Kidney (tissue), 14 donors: ENCODE measurements around the gene CADM3. TPM values are rescaled to one million over a fixed set of nuclear protein-coding genes. Genes with fewer than 3 reads are reported as not detected.

ENCODE experiments used
- DNase-seq, 5 donors: peaks; one replicate each; pipeline ENCODE4 v3.0.0-alpha.2; 2013 to 2020
- FAIRE-seq: peaks from 2 replicates; lab custom pipeline; 2012; peaks lifted over from hg19 to GRCh38; lab: Jason Lieb, UNC
- H3K27ac ChIP-seq, 2 donors: one replicate each; pipeline ENCODE4 v1.7.0; 2013; ENCODE audit warnings: low read depth in 2 of 2, low read length in 2 of 2, inconsistent platforms in 1 of 2
- H3K27me3 ChIP-seq: one replicate; pipeline ENCODE4 v1.7.1; 2013; ENCODE audit warnings: low read length, inconsistent platforms; ENCODE audit not compliant: control insufficient read depth, insufficient read depth
- H3K36me3 ChIP-seq, 3 donors: one replicate each; pipeline versions ENCODE4 v1.7.0 to v1.7.1; 2013; ENCODE audit warnings: low read length in 3 of 3, control low read depth in 1 of 3, inconsistent platforms in 1 of 3; ENCODE audit not compliant: insufficient read depth in 3 of 3, control insufficient read depth in 2 of 3
- H3K4me1 ChIP-seq, 3 donors: one replicate each; pipeline versions ENCODE4 v1.7.0 to v1.7.1; 2013; ENCODE audit warnings: low read length in 3 of 3, inconsistent platforms in 1 of 3, low read depth in 1 of 3; ENCODE audit not compliant: control insufficient read depth in 2 of 3, insufficient read depth in 2 of 3
- H3K4me3 ChIP-seq, 3 donors: one replicate each; pipeline versions ENCODE4 v1.7.0 to v1.8.1; 2013; ENCODE audit warnings: low read length in 3 of 3, control low read depth in 1 of 3, inconsistent platforms in 1 of 3
- H3K9ac ChIP-seq, 3 donors: one replicate each; pipeline versions ENCODE4 v1.7.0 to v1.7.1; 2013; ENCODE audit warnings: low read length in 3 of 3, control low read depth in 1 of 3, inconsistent platforms in 1 of 3
- H3K9me3 ChIP-seq, 3 donors: one replicate each; pipeline versions ENCODE4 v1.7.0 to v1.7.1; 2013; ENCODE audit warnings: low read length in 3 of 3, control low read depth in 1 of 3, inconsistent platforms in 1 of 3; ENCODE audit not compliant: control insufficient read depth in 2 of 3, insufficient read depth in 1 of 3
- CTCF ChIP-seq: IDR thresholded peaks from 3 replicates; pipeline ENCODE4 v1.5.1; 2012; ENCODE audit warnings: mild to moderate bottlenecking, moderate library complexity, borderline replicate concordance; ENCODE audit not compliant: insufficient read depth; ENCODE audit errors: extremely low read depth
- intact Hi-C: fragments of 100-400 bp; cut with DNase I; formaldehyde crosslinking; loops from one replicate; pipeline ENCODE4 v1.11.1; 2022
- polyA plus RNA-seq: library from polyadenylated mRNA; stranded (reverse); fragments of 350-450 nt; fragmentation: Illumina TruSeq; extraction: RNeasy Lipid Tissue Mini Kit (QIAGEN cat#74804); gene quantifications from one replicate; pipeline ENCODE4 v1.2.3, GENCODE V29; 2014; ENCODE audit warnings: low read depth, low replicate concordance; ENCODE audit not compliant: insufficient read depth
- total RNA-seq: library from RNA; stranded (reverse); fragmentation: NEBNext Ultra II Directional; extraction: Animal tissue kit (Norgen Biotek cat#: 25700); gene quantifications from one replicate; pipeline ENCODE4 v1.2.1, GENCODE V29; 2021
- donor health status: control.
- donor health status: control.
- donor health status: control.
- donor health status: control.
- donor health status: control.
- donor health status: DM: yes; HTN: yes; CAD: no.
- donor health status: Normal renal cell carcinoma (clear cell type).

The CADM3 gene
- total and polyA plus RNA-seq, 2 donors from 2014 or later = 0.56 to 25.8 TPM

GRCh38 chr1:159185121-159185520, 13.7 kb downstream of the CADM3 start:
- no peak for TF ChIP-seq CTCF
- Histone ChIP-seq H3K36me3 (no peaks in the 10 kb centered on the region), H3K27me3 (peaks cover 11% of the 10 kb centered on the region), H3K9me3 (no peaks in the 10 kb centered on the region), H3K4me1 (no peaks in the 10 kb centered on the region), H3K4me3 (no peak overlapping the region), H3K27ac (no peak overlapping the region), H3K9ac (no peak overlapping the region)
- no peak for DNase-seq
- FAIRE-seq = no peak
- intact Hi-C loops = no loop called here

- FAIRE-seq (no peak), DNase-seq (no peak)
- H3K4me3 ChIP-seq = no peak overlapping the region
- no peak overlapping the region for H3K9ac ChIP-seq
- no peaks in the 10 kb centered on the region for H3K4me1 ChIP-seq
- H3K36me3 ChIP-seq = no peaks in the 10 kb centered on the region
- no peak overlapping the region for H3K27ac ChIP-seq
- H3K9me3 ChIP-seq = no peaks in the 10 kb centered on the region
- intact Hi-C loops = no loop called here
- no peak for TF ChIP-seq CTCF
- peaks cover 11% of the 10 kb centered on the region for H3K27me3 ChIP-seq
These were observed 15.6 kb downstream of the CADM3 start for GRCh38 chr1:159187033-159187432.

GRCh38 chr1:159187647-159188374, 16.4 kb downstream of the CADM3 start:
- DNase-seq (peak in 1 of 5 donors; percentile 16), FAIRE-seq (no peak)
- peaks cover 11% of the 10 kb centered on the region for H3K27me3 ChIP-seq
- intact Hi-C loops = no loop called here
- no peaks in the 10 kb centered on the region for H3K36me3 ChIP-seq
- no peak for TF ChIP-seq CTCF
- no peaks in the 10 kb centered on the region for H3K4me1 ChIP-seq
- no peaks in the 10 kb centered on the region for H3K9me3 ChIP-seq
- H3K9ac ChIP-seq = no peak overlapping the region
- H3K4me3 ChIP-seq = peak overlapping the region in 1 of 3 donors; percentile 10
- H3K27ac ChIP-seq = no peak overlapping the region
